HG02870 (cell line): ENCODE measurements around the gene GPC2.

ENCODE experiments used
- ATAC-seq: cut with Tn5 transposase; IDR thresholded peaks from one replicate; pipeline ENCODE4 v1.9.1; 2021; ENCODE audit warnings: mild to moderate bottlenecking, moderate library complexity; ENCODE audit not compliant: unreplicated experiment

Gene GPC2

GRCh38 chr7:100171087-100171681, 6.0 kb downstream of the GPC2 start:
- no peak for ATAC-seq

GRCh38 chr7:100170101-100170897, 6.9 kb downstream of the GPC2 start:
- no peak for ATAC-seq

- no peak for ATAC-seq
Observed at GRCh38 chr7:100169147-100169850, 7.9 kb downstream of the GPC2 start.

GRCh38 chr7:100167912-100168323, 9.3 kb downstream of the GPC2 start:
- no peak for ATAC-seq

GRCh38 chr7:100166970-100167911, 9.9 kb downstream of the GPC2 start:
- ATAC-seq, result no peak

GRCh38 chr7:100166317-100166940, 10.8 kb downstream of the GPC2 start:
- no peak for ATAC-seq

GRCh38 chr7:100163871-100164270, 13.3 kb downstream of the GPC2 start:
- no peak for ATAC-seq

- no peak for ATAC-seq
Observed at GRCh38 chr7:100163006-100163531, 14.1 kb downstream of the GPC2 start.

GRCh38 chr7:100160067-100160466, 17.1 kb downstream of the GPC2 start:
- no peak for ATAC-seq

- ATAC-seq, result no peak
Observed at GRCh38 chr7:100159099-100159623, 18.0 kb downstream of the GPC2 start.

GRCh38 chr7:100158229-100159098, 18.7 kb downstream of the GPC2 start, which contains the start of gene TRAPPC14:
TRAPPC14 (minus strand) TSS chr7:100158723; CDS start chr7:100158499, 224 bp downstream.
- ATAC-seq, result peak; percentile 72

GRCh38 chr7:100157334-100158228, 19.6 kb downstream of the GPC2 start:
- no peak for ATAC-seq

- ATAC-seq, result no peak
Observed at GRCh38 chr7:100157069-100157333, 20.2 kb downstream of the GPC2 start.

GRCh38 chr7:100156331-100157068, 20.7 kb downstream of the GPC2 start:
- ATAC-seq, result no peak

- ATAC-seq, result no peak
Observed at GRCh38 chr7:100155553-100156317, 21.4 kb downstream of the GPC2 start.

- no peak for ATAC-seq
Observed at GRCh38 chr7:100154651-100155491, 22.3 kb downstream of the GPC2 start.
